HUES48 (cell line): ENCODE data around the gene USP19.

ENCODE experiments used
- H3K27ac ChIP-seq: one replicate; pipeline ENCODE4 v1.7.0; 2013; ENCODE audit warnings: low read depth, low read length, inconsistent platforms
- H3K27me3 ChIP-seq: 2 replicates; pipeline ENCODE4 v1.6.1; 2013; ENCODE audit warnings: mild to moderate bottlenecking, low read length; ENCODE audit not compliant: control insufficient read depth, insufficient read depth
- H3K36me3 ChIP-seq: 2 replicates; pipeline ENCODE4 v1.6.1; 2013; ENCODE audit warnings: low read length; ENCODE audit not compliant: control insufficient read depth, insufficient read depth
- H3K4me1 ChIP-seq: 2 replicates; pipeline ENCODE4 v1.6.1; 2013; ENCODE audit warnings: mild to moderate bottlenecking, low read length; ENCODE audit not compliant: control insufficient read depth, insufficient read depth
- H3K4me3 ChIP-seq: 2 replicates; pipeline ENCODE4 v1.5.1; 2013; ENCODE audit warnings: mild to moderate bottlenecking, low read depth, low read length
- H3K9ac ChIP-seq: 2 replicates; pipeline ENCODE4 v1.6.1; 2013; ENCODE audit warnings: mild to moderate bottlenecking, low read depth, low read length, moderate library complexity
- H3K9me3 ChIP-seq: 2 replicates; pipeline ENCODE4 v1.6.1; 2013; ENCODE audit warnings: low read length; ENCODE audit not compliant: control insufficient read depth, insufficient read depth

Gene USP19

GRCh38 chr3:49120438-49121131 lies at the start of gene USP19:
TSS of gene USP19 (minus strand) at chr3:49120823. CDS start at chr3:49119145, 1,678 bp downstream.
- Histone ChIP-seq H3K4me3 (peak within 1 kb of the TSS; percentile 97), H3K36me3 (peaks cover 72% of the 10 kb centered on the region), H3K27ac (peak within 1 kb of the TSS; percentile 96)

GRCh38 chr3:49166752-49167556 lies 46.3 kb upstream of the USP19 start:
- Histone ChIP-seq H3K9ac (0 out of 2 replicates have a peak overlapping the region, but pooled peaks have one; percentile 42), H3K9me3 (no peaks in the 10 kb centered on the region), H3K4me1 (peaks cover 13% of the 10 kb centered on the region), H3K27ac (no peak overlapping the region), H3K27me3 (no peaks in the 10 kb centered on the region; the same call in 1 of the 2 replicates), H3K4me3 (peak overlapping the region; percentile 84), H3K36me3 (peaks cover 22% of the 10 kb centered on the region)

More at GRCh38 chr3:49120438-49121131, at the start of gene USP19:
- no peaks in the 10 kb centered on the region for H3K27me3 ChIP-seq
- H3K4me1 ChIP-seq = no peaks in the 10 kb centered on the region
- no peaks in the 10 kb centered on the region for H3K9me3 ChIP-seq
- peak within 1 kb of the TSS; percentile 94 for H3K9ac ChIP-seq

GRCh38 chr3:49165771-49166751 lies 45.4 kb upstream of the USP19 start, which contains the start of gene CCDC71:
TSS of gene CCDC71 (minus strand) at chr3:49166331. CDS start at chr3:49164208, 2,123 bp downstream.
- peaks cover 13% of the 10 kb centered on the region for H3K4me1 ChIP-seq
- no peaks in the 10 kb centered on the region for H3K9me3 ChIP-seq
- H3K9ac ChIP-seq = peak within 1 kb of the TSS; percentile 84
- peak within 1 kb of the TSS; percentile 84 for H3K4me3 ChIP-seq
- no peaks in the 10 kb centered on the region for H3K27me3 ChIP-seq
- H3K36me3 ChIP-seq = peaks cover 22% of the 10 kb centered on the region
- H3K27ac ChIP-seq = peak within 1 kb of the TSS; percentile 69

GRCh38 chr3:49164983-49165720 lies 44.5 kb upstream of the USP19 start:
- H3K9me3 ChIP-seq = no peaks in the 10 kb centered on the region
- peak overlapping the region; percentile 84 for H3K4me3 ChIP-seq
- H3K4me1 ChIP-seq = peaks cover 13% of the 10 kb centered on the region
- H3K36me3 ChIP-seq = peaks cover 22% of the 10 kb centered on the region
- no peaks in the 10 kb centered on the region for H3K27me3 ChIP-seq
- H3K9ac ChIP-seq = peak overlapping the region; percentile 84
- H3K27ac ChIP-seq = peak overlapping the region; percentile 69

GRCh38 chr3:49163609-49164008 lies 43.0 kb upstream of the USP19 start:
- H3K36me3 ChIP-seq = peaks cover 22% of the 10 kb centered on the region
- H3K4me3 ChIP-seq = no peak overlapping the region
- no peak overlapping the region for H3K9ac ChIP-seq
- peaks cover 13% of the 10 kb centered on the region for H3K4me1 ChIP-seq
- H3K27ac ChIP-seq = no peak overlapping the region
- no peaks in the 10 kb centered on the region for H3K9me3 ChIP-seq
- no peaks in the 10 kb centered on the region for H3K27me3 ChIP-seq

- peaks cover 13% of the 10 kb centered on the region for H3K4me1 ChIP-seq
- no peak overlapping the region for H3K9ac ChIP-seq
- H3K4me3 ChIP-seq = no peak overlapping the region
- H3K9me3 ChIP-seq = no peaks in the 10 kb centered on the region
- no peaks in the 10 kb centered on the region for H3K27me3 ChIP-seq
- H3K27ac ChIP-seq = no peak overlapping the region
- H3K36me3 ChIP-seq = peaks cover 22% of the 10 kb centered on the region
Observed at GRCh38 chr3:49162751-49163419, 42.3 kb upstream of the USP19 start.

GRCh38 chr3:49161808-49162530 lies 41.3 kb upstream of the USP19 start:
- peaks cover 13% of the 10 kb centered on the region for H3K4me1 ChIP-seq
- no peak overlapping the region for H3K27ac ChIP-seq
- peaks cover 22% of the 10 kb centered on the region for H3K36me3 ChIP-seq
- no peaks in the 10 kb centered on the region for H3K9me3 ChIP-seq
- H3K4me3 ChIP-seq = no peak overlapping the region
- H3K9ac ChIP-seq = no peak overlapping the region
- no peaks in the 10 kb centered on the region for H3K27me3 ChIP-seq

- Histone ChIP-seq H3K9ac (no peak overlapping the region), H3K27me3 (no peaks in the 10 kb centered on the region), H3K4me3 (no peak overlapping the region), H3K4me1 (0 out of 2 replicates have a peak, but pooled peaks cover 6% of the 10 kb centered on the region), H3K36me3 (peaks cover 22% of the 10 kb centered on the region), H3K27ac (no peak overlapping the region), H3K9me3 (no peaks in the 10 kb centered on the region)
Observed at GRCh38 chr3:49161197-49161596, 40.6 kb upstream of the USP19 start.

GRCh38 chr3:49158792-49159191 lies 38.2 kb upstream of the USP19 start:
- Histone ChIP-seq H3K9me3 (no peaks in the 10 kb centered on the region), H3K4me3 (no peak overlapping the region), H3K36me3 (peaks cover 12% of the 10 kb centered on the region), H3K27ac (no peak overlapping the region), H3K27me3 (no peaks in the 10 kb centered on the region), H3K4me1 (no peaks in the 10 kb centered on the region), H3K9ac (no peak overlapping the region)
